ENCODE results near the gene AGBL4. TPM values are rescaled to one million over a fixed set of nuclear protein-coding genes. Genes with fewer than 3 reads are reported as not detected.

AGBL4 gene
- total RNA-seq, 1 donor from 2014 or later, result 2.1 TPM

DNA sequence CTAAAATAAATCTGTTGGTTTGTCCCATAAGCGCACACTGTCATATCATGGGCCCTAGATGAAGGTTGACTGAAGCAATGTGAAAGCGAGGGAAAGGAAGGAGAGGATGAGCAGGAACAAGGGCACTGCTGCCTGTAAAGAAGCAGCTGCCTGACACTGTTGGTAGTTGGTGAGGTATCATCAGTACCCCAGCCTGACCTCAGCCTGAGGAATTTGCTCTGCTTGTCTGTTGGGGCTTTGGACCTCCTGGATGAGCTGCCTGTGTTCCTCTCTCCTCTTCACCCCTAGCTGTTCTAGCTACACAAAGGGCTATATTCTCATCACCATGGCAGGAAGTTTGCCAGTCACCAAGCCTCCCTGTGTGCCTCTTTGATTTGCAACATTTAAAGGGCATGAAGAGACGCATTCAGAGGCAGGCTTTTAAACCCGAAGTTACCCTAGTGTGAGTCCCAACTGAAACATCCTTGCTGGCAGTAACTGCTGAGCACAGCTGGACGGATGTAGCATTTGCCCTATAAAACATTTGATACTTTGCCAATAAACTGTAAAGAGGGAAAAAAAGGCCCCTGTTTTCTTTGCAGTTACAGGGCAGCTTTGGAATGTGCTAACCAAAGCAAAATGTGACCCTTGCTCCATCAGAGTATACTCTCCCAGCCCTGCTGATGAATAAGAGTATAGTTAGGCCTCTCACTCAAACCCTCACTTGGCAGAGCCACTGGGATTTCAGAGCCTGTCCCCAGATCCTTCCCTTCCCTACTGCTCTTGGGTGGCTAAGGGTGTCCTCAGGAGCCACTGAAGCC, 1529.6 kb downstream of the AGBL4 start:
- Histone ChIP-seq H3K27me3 (ENCODE audit: low read depth) (no peaks in the 10 kb centered on the region), H3K27ac (peak overlapping the region; percentile 31), H3K4me1 (peaks cover 18% of the 10 kb centered on the region), H3K9me3 (no peaks in the 10 kb centered on the region), H3K36me3 (no peaks in the 10 kb centered on the region), H3K4me3 (no peak overlapping the region)
- intact Hi-C loops (cut with DNase I), result no loop called here
- no peak for TF ChIP-seq CTCF (IDR thresholded peaks at IDR 0.05)
- DNase-seq (no peak), ATAC-seq (peak; percentile 12 to 37)

DNA sequence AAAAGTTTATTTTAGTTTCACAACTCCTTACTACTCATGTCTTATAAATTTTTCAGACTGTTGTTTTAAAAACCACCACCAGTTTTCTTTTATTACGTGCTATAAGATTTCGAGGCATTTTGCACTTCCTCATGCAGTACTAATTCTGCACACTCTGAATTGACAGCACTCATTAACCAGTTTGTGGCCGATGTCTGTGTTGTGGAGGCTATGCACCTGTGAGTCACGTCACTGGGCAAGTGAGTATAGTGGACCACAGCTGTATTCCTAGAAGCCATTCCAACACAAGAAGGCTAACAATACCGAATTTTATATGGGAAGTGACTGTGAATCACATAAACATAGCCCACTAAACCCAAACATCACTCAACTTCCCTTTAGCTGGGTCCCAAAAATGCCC, 1530.7 kb downstream of the AGBL4 start:
- Histone ChIP-seq H3K27ac (no peak overlapping the region), H3K27me3 (ENCODE audit: low read depth) (no peaks in the 10 kb centered on the region), H3K36me3 (no peaks in the 10 kb centered on the region), H3K4me3 (no peak overlapping the region), H3K4me1 (peaks cover 10% of the 10 kb centered on the region), H3K9me3 (no peaks in the 10 kb centered on the region)
- no peak for ATAC-seq
- intact Hi-C loops (cut with DNase I), result no loop called here
- DNase-seq, result no peak
- no peak for TF ChIP-seq CTCF (IDR thresholded peaks at IDR 0.05)

DNA sequence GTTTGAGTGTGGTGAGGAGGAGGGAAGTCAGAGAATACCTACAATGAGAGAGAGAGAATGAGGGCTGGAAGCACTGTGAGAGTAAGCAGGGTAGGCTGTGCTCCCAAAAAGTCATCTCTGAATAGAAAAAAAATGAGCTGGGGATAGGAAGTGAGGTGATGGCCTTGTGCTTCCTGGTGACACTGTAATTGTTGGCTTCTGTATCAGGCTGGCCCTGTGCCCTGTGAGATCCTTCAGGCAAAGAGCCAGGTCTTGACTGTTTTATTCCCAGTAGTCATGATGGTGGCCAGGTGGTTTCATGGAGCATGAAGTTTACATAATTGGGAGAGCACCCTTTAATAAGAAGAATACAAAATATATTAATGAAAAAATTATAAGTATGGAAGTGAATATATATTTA, 1531.4 kb downstream of the AGBL4 start:
- TF ChIP-seq CTCF (IDR thresholded peaks at IDR 0.05), result no peak
- intact Hi-C loops (cut with DNase I), result no loop called here
- Histone ChIP-seq H3K27me3 (ENCODE audit: low read depth) (no peaks in the 10 kb centered on the region), H3K4me3 (no peak overlapping the region), H3K36me3 (no peaks in the 10 kb centered on the region), H3K4me1 (peaks cover 9% of the 10 kb centered on the region), H3K27ac (no peak overlapping the region), H3K9me3 (no peaks in the 10 kb centered on the region)
- DNase-seq (no peak), ATAC-seq (no peak)

GRCh38 chr1:48488721-48489120, 1535.0 kb downstream of the AGBL4 start:
- H3K4me3 ChIP-seq, result no peak overlapping the region
- no peaks in the 10 kb centered on the region for H3K9me3 ChIP-seq
- no peaks in the 10 kb centered on the region for H3K36me3 ChIP-seq
- TF ChIP-seq CTCF (IDR thresholded peaks at IDR 0.05), result no peak
- intact Hi-C loops (cut with DNase I), result no loop called here
- no peak for ATAC-seq
- no peak for DNase-seq
- no peak overlapping the region for H3K27ac ChIP-seq
- H3K4me1 ChIP-seq, result no peaks in the 10 kb centered on the region
- no peaks in the 10 kb centered on the region for H3K27me3 ChIP-seq (ENCODE audit: low read depth)

Other genes with a start within 250 kb of the AGBL4 start
- not detected for gene ELAVL4, start 85.0 kb upstream of the AGBL4 start, total RNA-seq